Peyer's patch (tissue), 4 donors: ENCODE data around the gene TRPM8.

Experiments
- POLR2A ChIP-seq, 2 donors: fragments of 450-650 bp; IDR thresholded peaks; one replicate each; pipeline ENCODE4 v1.5.1; 2017; ENCODE audit warnings: antibody characterized with exemption in 2 of 2, mild to moderate bottlenecking in 2 of 2, moderate library complexity in 2 of 2
- TF ChIP-seq, protein P1 (sequence below), 6 experiments: fragments of 450-650 bp in 4 of 6; fragments of 200-600 bp in 2 of 6; sonication (generic) in 1 of 6; IDR thresholded peaks; one replicate each; pipeline ENCODE4 v1.5.1; 2017 to 2019; ENCODE audit warnings: antibody characterized with exemption in 6 of 6, mild to moderate bottlenecking in 3 of 6, moderate library complexity in 1 of 6

DNA sequence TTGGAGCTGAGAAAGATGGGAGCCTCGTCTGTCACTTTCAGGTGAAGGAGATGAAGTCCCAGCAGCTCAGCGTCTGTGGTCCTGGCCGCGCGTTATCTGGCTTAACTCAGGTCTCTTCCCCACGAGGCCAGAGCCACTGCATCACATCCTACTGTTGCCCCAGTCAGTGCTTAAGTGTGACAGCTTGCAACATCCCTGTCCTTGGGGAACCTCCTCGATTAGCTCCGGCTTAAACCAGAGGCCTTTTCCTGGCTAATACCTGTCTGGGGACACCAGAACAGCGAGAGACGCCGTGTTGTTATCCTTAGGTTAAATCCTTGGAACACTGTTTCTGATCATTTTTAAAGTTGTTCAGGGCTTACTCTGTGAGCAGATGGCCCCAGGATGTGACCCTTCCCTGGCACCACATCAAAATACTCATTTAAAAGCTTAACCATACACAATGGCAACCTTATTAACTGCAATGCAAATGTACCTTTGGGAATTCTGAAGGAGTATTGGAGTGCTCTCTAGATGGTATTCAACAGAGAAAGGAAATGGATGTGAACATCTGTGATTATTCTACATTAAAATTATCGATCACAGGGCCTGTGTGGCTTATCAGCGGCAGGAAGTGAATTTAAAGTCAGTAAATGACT is 72.2 kb downstream of the TRPM8 start:
- TF ChIP-seq, protein P1, sequence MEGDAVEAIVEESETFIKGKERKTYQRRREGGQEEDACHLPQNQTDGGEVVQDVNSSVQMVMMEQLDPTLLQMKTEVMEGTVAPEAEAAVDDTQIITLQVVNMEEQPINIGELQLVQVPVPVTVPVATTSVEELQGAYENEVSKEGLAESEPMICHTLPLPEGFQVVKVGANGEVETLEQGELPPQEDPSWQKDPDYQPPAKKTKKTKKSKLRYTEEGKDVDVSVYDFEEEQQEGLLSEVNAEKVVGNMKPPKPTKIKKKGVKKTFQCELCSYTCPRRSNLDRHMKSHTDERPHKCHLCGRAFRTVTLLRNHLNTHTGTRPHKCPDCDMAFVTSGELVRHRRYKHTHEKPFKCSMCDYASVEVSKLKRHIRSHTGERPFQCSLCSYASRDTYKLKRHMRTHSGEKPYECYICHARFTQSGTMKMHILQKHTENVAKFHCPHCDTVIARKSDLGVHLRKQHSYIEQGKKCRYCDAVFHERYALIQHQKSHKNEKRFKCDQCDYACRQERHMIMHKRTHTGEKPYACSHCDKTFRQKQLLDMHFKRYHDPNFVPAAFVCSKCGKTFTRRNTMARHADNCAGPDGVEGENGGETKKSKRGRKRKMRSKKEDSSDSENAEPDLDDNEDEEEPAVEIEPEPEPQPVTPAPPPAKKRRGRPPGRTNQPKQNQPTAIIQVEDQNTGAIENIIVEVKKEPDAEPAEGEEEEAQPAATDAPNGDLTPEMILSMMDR (IDR thresholded peaks at IDR 0.05) = no peak
- no peak for TF ChIP-seq POLR2A (IDR thresholded peaks at IDR 0.05)
